HepG2 (cell line): ENCODE data around the gene TRIM25. TPM values are rescaled to one million over a fixed set of nuclear protein-coding genes. Genes with fewer than 3 reads are reported as not detected.

Source experiments
- ATAC-seq: fragments of 200-7000 bp; cut with Tn5 transposase; 3 replicates; pipeline ENCODE4 v1.9.1; 2020; ENCODE audit warnings: mild to moderate bottlenecking, moderate library complexity
- BruUV-seq: library from RNA; stranded (reverse); fragments of 400-500 nt; replicated peaks from 2 replicates; lab custom pipeline; 2021; lab: Mats Ljungman, UMichigan
- CTCF ChIA-PET: fragments of 300-600 bp; formaldehyde crosslinking; extraction: SDS; loops from one replicate; lab custom pipeline; 2021; ENCODE audit warnings: low total read pairs, inconsistent platforms, low intra/inter-chr PET ratio; lab: Yijun Ruan, JAX
- POLR2A ChIA-PET: fragments of 350-600 bp; sonication (Branson Sonifier 250); formaldehyde crosslinking; loops from one replicate; lab custom pipeline; 2020; ENCODE audit warnings: antibody characterized with exemption, inconsistent platforms; lab: Yijun Ruan, JAX
- DNase-seq: peaks from one replicate; pipeline ENCODE4 v3.0.0-alpha.2; 2015; ENCODE audit warnings: low spot score
- FAIRE-seq: peaks from 3 replicates; lab custom pipeline; 2011; peaks lifted over from hg19 to GRCh38; lab: Jason Lieb, UNC
- H2AFZ ChIP-seq: one replicate; pipeline ENCODE4 v1.6.1; 2011; ENCODE audit warnings: low read length, inconsistent platforms
- H3K27ac ChIP-seq: fragments of 300-600 bp; 3 replicates; pipeline ENCODE4 v1.8.0; 2011; ENCODE audit warnings: mixed run types, mild to moderate bottlenecking, mixed read lengths, low read length, inconsistent platforms; ENCODE audit not compliant: insufficient read depth; ENCODE audit errors: extremely low read length
- H3K27me3 ChIP-seq, 2 experiments: fragments of 200-600 bp in 1 of 2; 2 replicates in 1 of 2; 3 replicates in 1 of 2; pipeline versions ENCODE4 v1.6.0 to v1.8.0; 2011; ENCODE audit warnings: low read length in 2 of 2, mild to moderate bottlenecking in 2 of 2, moderate library complexity in 2 of 2, inconsistent platforms in 1 of 2; ENCODE audit not compliant: insufficient read depth in 2 of 2, control insufficient read depth in 1 of 2
- H3K36me3 ChIP-seq, 2 experiments: fragments of 200-600 bp in 1 of 2; replicated peaks in 1 of 2; 2 replicates in 1 of 2; 3 replicates in 1 of 2; pipeline versions ENCODE4 v1.5.1 to v1.8.0; 2011; ENCODE audit warnings: low read length in 2 of 2, inconsistent platforms in 1 of 2; ENCODE audit not compliant: insufficient read depth in 2 of 2, control insufficient read depth in 1 of 2
- H3K4me1 ChIP-seq: 2 replicates; pipeline ENCODE4 v1.5.1; 2012; ENCODE audit warnings: low read length, inconsistent platforms; ENCODE audit not compliant: insufficient read depth
- H3K4me2 ChIP-seq: 2 replicates; pipeline ENCODE4 v1.6.0; 2011; ENCODE audit warnings: low read depth, low read length, inconsistent platforms
- H3K4me3 ChIP-seq, 3 experiments: fragments of 200-600 bp in 1 of 3; sonication (generic), shearing (Covaris generic) in 1 of 3; replicated peaks in 1 of 3; 2 replicates each; pipeline ENCODE4 v1.5.1; 2011 to 2016; ENCODE audit warnings: low read length in 3 of 3, inconsistent platforms in 2 of 3, low read depth in 2 of 3, mild to moderate bottlenecking in 2 of 3, control low read depth in 1 of 3, mixed read lengths in 1 of 3; ENCODE audit not compliant: insufficient read depth in 1 of 3
- H3K79me2 ChIP-seq: one replicate; pipeline ENCODE4 v1.6.1; 2011; ENCODE audit warnings: low read length, inconsistent platforms; ENCODE audit not compliant: insufficient read depth
- H3K9ac ChIP-seq: 2 replicates; pipeline ENCODE4 v1.6.0; 2011; ENCODE audit warnings: mild to moderate bottlenecking, low read depth, low read length, inconsistent platforms; ENCODE audit not compliant: insufficient read depth
- H3K9me3 ChIP-seq: 2 replicates; pipeline ENCODE4 v1.5.1; 2012; ENCODE audit warnings: mild to moderate bottlenecking, low read length
- H4K20me1 ChIP-seq: 2 replicates; pipeline ENCODE4 v1.6.0; 2011; ENCODE audit warnings: inconsistent platforms, mild to moderate bottlenecking, low read length, moderate library complexity; ENCODE audit not compliant: insufficient read depth
- GABPA ChIP-seq, 2 experiments: IDR thresholded peaks; 2 replicates each; pipeline ENCODE4 v1.6.1; 2011 to 2016; ENCODE audit warnings: low read depth in 2 of 2, low read length in 1 of 2, missing biosample characterization in 1 of 2, missing genetic modification characterization in 1 of 2
- GFI1 ChIP-seq: sonication (generic); formaldehyde crosslinking; IDR thresholded peaks from 2 replicates; pipeline ENCODE4 v1.5.0; 2020; ENCODE audit warnings: missing genetic modification reagents, mild to moderate bottlenecking, borderline replicate concordance
- RXRB ChIP-seq: IDR thresholded peaks from 2 replicates; pipeline ENCODE4 v1.6.1; 2016; ENCODE audit warnings: borderline replicate concordance, missing genetic modification reagents, missing compliant biosample characterization
- XRCC5 ChIP-seq: fragments of 200-400 bp; formaldehyde crosslinking; optimal IDR thresholded peaks from 2 replicates; pipeline ENCODE3; 2017; ENCODE audit warnings: mild to moderate bottlenecking, low read length
- ZNF350 ChIP-seq: sonication (generic); formaldehyde crosslinking; IDR thresholded peaks from 2 replicates; pipeline ENCODE4 v1.4.0; 2020; ENCODE audit warnings: mild to moderate bottlenecking, low read depth, missing genetic modification reagents, borderline replicate concordance
- ZNF451 ChIP-seq: sonication (generic); formaldehyde crosslinking; IDR thresholded peaks from 2 replicates; pipeline ENCODE4 v1.5.0; 2020; ENCODE audit warnings: mild to moderate bottlenecking, missing genetic modification reagents
- WGBS: methylation state at CpG from one replicate; pipeline ENCODE4 v1.1.6; 2017; ENCODE audit warnings: low lambda C conversion rate; 5-methylcytosine and 5-hydroxymethylcytosine counted together
- in situ Hi-C: cut with HindIII; loops from 2 replicates; pipeline ENCODE4 v1.10.0; 2017; ENCODE audit warnings: low pct_unique_long_range_greater_than_20kb; ENCODE audit not compliant: extremely low pct_ligation_motif_present
- intact Hi-C: fragments of 100-400 bp; cut with micrococcal nuclease; formaldehyde crosslinking; loops from one replicate; pipeline ENCODE4 v1.10.0; 2022; ENCODE audit not compliant: unreplicated experiment
- polyA plus RNA-seq, 8 experiments: library from polyadenylated mRNA; depleted of rRNA in 3 of 8; stranded (reverse) in 7 of 8; unstranded in 1 of 8; fragments of >200 nt; fragmentation: Illumina TruSeq in 4 of 8; extraction: Trizol in 4 of 8; gene quantifications; 2 replicates each; pipeline versions ENCODE4 v1.2.1 to v1.2.3, GENCODE V29; 2011 to 2016; ENCODE audit warnings: low read depth in 4 of 8, missing spikeins in 1 of 8, mixed read lengths in 1 of 8; ENCODE audit not compliant: insufficient read depth in 1 of 8
- total RNA-seq, 5 experiments: library from RNA; depleted of rRNA; stranded (reverse); fragments of >200 nt; fragmentation: Illumina TruSeq; extraction: Trizol; gene quantifications; 2 replicates each; pipeline ENCODE4 v1.2.3, GENCODE V29; 2016; ENCODE audit warnings: low read depth in 1 of 5
- TF ChIP-seq, protein P1 (sequence below): sonication (generic); formaldehyde crosslinking; IDR thresholded peaks from 2 replicates; pipeline ENCODE4 v1.8.0; 2023; ENCODE audit warnings: mild to moderate bottlenecking, missing genetic modification reagents
- TF ChIP-seq, protein P2 (sequence below): sonication (generic); formaldehyde crosslinking; IDR thresholded peaks from 2 replicates; pipeline ENCODE4 v1.4.0; 2020; ENCODE audit warnings: missing genetic modification reagents
- TF ChIP-seq, protein P3 (sequence below): sonication (generic); formaldehyde crosslinking; IDR thresholded peaks from 2 replicates; pipeline ENCODE4 v1.5.0; 2020; ENCODE audit warnings: mild to moderate bottlenecking, missing genetic modification reagents, borderline replicate concordance

TRIM25 gene
- total and polyA plus RNA-seq, 2 of the 13 experiments (the other 11 are each of a cell fraction or from before 2014, with no cell fraction given), result 30.8 to 42.2 TPM

- Histone ChIP-seq H3K4me2 (no peak overlapping the region), H3K79me2 (no peaks in the 10 kb centered on the region), H4K20me1 (no peaks in the 10 kb centered on the region)
- no TSS peak for BruUV-seq
- WGBS, result 1% methylated on average over 2 of the region's 2 CpGs
- CTCF ChIA-PET, result no interaction called here
- TF ChIP-seq, protein P1, sequence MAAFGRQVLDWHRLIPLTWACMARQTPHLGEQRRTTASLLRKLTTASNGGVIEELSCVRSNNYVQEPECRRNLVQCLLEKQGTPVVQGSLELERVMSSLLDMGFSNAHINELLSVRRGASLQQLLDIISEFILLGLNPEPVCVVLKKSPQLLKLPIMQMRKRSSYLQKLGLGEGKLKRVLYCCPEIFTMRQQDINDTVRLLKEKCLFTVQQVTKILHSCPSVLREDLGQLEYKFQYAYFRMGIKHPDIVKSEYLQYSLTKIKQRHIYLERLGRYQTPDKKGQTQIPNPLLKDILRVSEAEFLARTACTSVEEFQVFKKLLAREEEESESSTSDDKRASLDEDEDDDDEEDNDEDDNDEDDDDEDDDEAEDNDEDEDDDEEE (CRISPR knock-in tag), result no peak
- peak; percentile 68; the same call in 1 of the 2 replicates for TF ChIP-seq GFI1 (CRISPR knock-in tag)
- TF ChIP-seq RXRB (CRISPR knock-in tag), result no peak
- TF ChIP-seq, all 625 proteins: peak for 1
- no peak overlapping the region for H2AFZ ChIP-seq
- POLR2A ChIA-PET, result interaction anchor here (4.2 kb wide), 1 partner anchor 13 kb away, joined by 21 read pairs; the partner anchor contains the start of gene TRIM25
- no peak overlapping the region for H3K4me3 ChIP-seq
- ATAC-seq, result no peak
- H3K9ac ChIP-seq, result no peak overlapping the region
- no peaks in the 10 kb centered on the region for H3K27me3 ChIP-seq
- H3K36me3 ChIP-seq, result no peaks in the 10 kb centered on the region
- H3K9me3 ChIP-seq, result peaks cover 32% of the 10 kb centered on the region
- FAIRE-seq, result no peak
- intact Hi-C loops (no loop called here), in situ Hi-C loops (no loop called here)
- no peak overlapping the region for H3K27ac ChIP-seq
- H3K4me1 ChIP-seq, result no peaks in the 10 kb centered on the region
- DNase-seq, result no peak
Observed at GRCh38 chr17:56926704-56927103, 12.9 kb upstream of the TRIM25 start.

- Histone ChIP-seq H3K4me2 (no peak overlapping the region), H2AFZ (no peak overlapping the region), H4K20me1 (no peaks in the 10 kb centered on the region), H3K9ac (no peak overlapping the region), H3K27me3 (no peaks in the 10 kb centered on the region), H3K79me2 (no peaks in the 10 kb centered on the region), H3K27ac (no peak overlapping the region), H3K4me1 (no peaks in the 10 kb centered on the region), H3K36me3 (no peaks in the 10 kb centered on the region), H3K4me3 (no peak overlapping the region), H3K9me3 (peaks cover 30% of the 10 kb centered on the region)
- intact Hi-C loops (no loop called here), in situ Hi-C loops (no loop called here)
- FAIRE-seq (no peak), DNase-seq (no peak), ATAC-seq (no peak)
- CTCF ChIA-PET, result no interaction called here
- BruUV-seq, result no TSS peak
- POLR2A ChIA-PET, result interaction anchor here (4.2 kb wide), 1 partner anchor 12 kb away, joined by 21 read pairs; the partner anchor contains the start of gene TRIM25
- TF ChIP-seq GABPA (IDR thresholded peaks at IDR 0.05; ENCODE audit: low read depth, low read length) (no peak), GABPA (CRISPR knock-in tag; IDR thresholded peaks at IDR 0.05; ENCODE audit: low read depth) (no peak), RXRB (CRISPR knock-in tag) (no peak), XRCC5 (no peak), ZNF350 (CRISPR knock-in tag) (no peak), ZNF451 (CRISPR knock-in tag) (no peak)
- TF ChIP-seq, protein P1 (CRISPR knock-in tag), result no peak
- TF ChIP-seq, protein P2, sequence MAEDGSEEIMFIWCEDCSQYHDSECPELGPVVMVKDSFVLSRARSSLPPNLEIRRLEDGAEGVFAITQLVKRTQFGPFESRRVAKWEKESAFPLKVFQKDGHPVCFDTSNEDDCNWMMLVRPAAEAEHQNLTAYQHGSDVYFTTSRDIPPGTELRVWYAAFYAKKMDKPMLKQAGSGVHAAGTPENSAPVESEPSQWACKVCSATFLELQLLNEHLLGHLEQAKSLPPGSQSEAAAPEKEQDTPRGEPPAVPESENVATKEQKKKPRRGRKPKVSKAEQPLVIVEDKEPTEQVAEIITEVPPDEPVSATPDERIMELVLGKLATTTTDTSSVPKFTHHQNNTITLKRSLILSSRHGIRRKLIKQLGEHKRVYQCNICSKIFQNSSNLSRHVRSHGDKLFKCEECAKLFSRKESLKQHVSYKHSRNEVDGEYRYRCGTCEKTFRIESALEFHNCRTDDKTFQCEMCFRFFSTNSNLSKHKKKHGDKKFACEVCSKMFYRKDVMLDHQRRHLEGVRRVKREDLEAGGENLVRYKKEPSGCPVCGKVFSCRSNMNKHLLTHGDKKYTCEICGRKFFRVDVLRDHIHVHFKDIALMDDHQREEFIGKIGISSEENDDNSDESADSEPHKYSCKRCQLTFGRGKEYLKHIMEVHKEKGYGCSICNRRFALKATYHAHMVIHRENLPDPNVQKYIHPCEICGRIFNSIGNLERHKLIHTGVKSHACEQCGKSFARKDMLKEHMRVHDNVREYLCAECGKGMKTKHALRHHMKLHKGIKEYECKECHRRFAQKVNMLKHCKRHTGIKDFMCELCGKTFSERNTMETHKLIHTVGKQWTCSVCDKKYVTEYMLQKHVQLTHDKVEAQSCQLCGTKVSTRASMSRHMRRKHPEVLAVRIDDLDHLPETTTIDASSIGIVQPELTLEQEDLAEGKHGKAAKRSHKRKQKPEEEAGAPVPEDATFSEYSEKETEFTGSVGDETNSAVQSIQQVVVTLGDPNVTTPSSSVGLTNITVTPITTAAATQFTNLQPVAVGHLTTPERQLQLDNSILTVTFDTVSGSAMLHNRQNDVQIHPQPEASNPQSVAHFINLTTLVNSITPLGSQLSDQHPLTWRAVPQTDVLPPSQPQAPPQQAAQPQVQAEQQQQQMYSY, result no peak
- TF ChIP-seq, protein P3, sequence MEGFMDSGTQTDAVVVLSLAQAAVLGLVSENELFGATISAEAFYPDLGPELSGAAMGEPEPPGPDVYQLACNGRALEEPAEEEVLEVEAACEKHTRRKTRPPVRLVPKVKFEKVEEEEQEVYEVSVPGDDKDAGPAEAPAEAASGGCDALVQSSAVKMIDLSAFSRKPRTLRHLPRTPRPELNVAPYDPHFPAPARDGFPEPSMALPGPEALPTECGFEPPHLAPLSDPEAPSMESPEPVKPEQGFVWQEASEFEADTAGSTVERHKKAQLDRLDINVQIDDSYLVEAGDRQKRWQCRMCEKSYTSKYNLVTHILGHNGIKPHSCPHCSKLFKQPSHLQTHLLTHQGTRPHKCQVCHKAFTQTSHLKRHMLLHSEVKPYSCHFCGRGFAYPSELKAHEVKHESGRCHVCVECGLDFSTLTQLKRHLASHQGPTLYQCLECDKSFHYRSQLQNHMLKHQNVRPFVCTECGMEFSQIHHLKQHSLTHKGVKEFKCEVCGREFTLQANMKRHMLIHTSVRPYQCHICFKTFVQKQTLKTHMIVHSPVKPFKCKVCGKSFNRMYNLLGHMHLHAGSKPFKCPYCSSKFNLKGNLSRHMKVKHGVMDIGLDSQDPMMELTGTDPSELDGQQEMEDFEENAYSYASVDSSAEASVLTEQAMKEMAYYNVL (CRISPR knock-in tag), result no peak
Observed at GRCh38 chr17:56926270-56926669, 12.4 kb upstream of the TRIM25 start.
